GM18520 (cell line): ENCODE measurements around the gene CALCB.
"Not testable (repeated sequence)": the region's sequence is repeated elsewhere in the genome, so short reads cannot be mapped to it uniquely, and the experiment has no call there.

Source experiments
- ATAC-seq: cut with Tn5 transposase; IDR thresholded peaks from one replicate; pipeline ENCODE4 v1.9.1; 2021; ENCODE audit not compliant: unreplicated experiment

The CALCB gene, protein sequence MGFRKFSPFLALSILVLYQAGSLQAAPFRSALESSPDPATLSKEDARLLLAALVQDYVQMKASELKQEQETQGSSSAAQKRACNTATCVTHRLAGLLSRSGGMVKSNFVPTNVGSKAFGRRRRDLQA

DNA sequence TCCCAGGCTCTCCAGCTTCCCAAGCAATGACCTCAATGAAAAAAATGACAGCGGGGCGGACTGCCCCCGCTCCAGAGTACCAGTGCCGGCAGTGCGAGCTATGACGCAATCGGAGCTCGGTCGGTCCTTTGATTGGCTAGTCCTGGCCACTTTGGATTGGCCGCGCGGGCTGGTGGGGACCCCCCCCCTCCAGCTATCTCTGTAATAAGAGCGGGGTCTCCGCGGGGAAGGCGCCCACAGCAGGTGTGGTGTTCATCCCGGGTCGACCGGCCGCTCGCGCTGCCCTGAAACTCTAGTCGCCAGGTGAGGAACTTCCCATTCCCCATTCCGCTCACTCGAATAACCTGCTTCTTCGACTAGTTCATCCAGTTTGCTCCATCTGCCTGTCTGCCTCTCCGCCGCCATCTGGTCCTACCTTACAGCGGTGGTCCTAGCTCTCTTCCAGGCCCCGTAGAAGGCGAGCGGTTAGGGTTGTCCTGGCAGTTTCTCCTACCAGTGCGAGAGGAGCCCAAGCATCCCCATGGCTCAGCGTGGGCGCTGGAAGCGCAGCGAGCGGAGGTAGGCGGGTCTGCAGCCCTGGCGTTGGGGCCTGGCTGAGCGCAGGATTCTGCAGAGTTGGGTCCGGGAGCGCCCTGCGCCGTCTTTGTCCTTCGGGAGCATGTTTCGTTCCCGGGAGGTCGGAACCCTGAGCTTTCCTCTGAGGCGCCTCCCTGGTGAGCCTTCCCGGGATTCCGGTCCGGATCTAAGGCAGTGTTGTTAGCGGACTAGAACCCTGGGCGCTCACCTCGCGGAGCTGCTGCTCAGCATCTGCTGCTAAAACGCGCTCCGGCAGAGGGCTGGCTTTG, at the start of gene CALCB:
CALCB (plus strand) TSS at position 233 of the 845 bp plus-strand sequence. CDS start 1,126 bp downstream, outside the sequence.
- ATAC-seq = no peak

DNA sequence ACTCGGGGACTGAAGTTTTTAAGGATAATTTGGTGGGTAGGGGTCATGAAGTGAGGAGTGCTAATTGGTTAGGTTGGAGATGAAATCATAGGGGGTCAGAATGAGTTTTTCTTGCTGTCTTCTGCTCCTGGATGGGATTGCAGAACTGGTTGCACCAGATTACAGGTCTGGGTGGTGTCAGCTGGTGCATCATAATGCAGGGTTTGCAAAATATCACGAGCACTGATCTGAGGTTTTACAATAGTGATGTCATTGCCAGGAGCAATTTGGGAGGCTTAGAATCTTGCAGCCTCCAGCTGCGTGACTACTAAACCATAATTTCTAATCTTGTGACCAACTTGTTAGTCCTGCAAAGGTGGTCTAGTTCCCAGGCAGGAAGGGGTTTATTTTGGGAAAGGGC, 46.4 kb upstream of the CALCB start:
- no peak for ATAC-seq

DNA sequence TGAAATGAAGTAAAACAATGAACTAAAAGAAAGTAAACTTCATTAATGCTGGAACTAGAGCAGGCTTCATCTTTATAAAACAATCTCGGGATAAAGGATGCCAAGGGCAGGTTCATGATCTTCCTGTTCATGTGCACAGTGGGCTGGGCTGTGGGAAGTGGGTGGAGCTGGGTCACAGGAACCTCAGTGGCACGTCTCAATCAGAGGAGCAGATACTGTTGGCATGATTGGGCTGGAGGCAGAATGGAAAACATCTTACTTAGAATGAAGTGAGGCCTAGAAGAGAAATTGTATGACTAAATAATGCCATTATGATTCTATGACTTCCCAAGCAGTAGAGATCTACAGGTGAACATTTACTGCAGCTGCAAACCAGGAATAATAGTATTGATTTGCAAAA, 45.4 kb upstream of the CALCB start:
- ATAC-seq = no peak

DNA sequence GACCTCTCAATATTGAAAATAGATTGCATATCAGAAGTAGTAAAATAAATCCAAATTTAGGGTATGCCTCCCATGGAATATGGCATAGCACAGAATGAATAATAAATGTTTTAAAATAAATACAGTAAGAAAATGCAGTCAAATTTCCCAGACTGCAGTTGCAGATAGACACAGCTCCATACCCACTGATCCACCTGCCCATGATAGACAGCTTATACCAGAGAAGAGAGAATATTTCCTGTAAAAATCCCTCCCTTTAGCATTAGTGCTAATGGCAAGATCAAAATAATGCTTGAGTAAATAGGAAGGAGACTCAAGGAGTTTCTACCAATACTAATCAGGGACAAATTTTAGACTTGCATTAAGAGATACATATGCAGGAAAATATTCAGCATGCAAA, 45.0 kb upstream of the CALCB start:
- ATAC-seq = no peak

DNA sequence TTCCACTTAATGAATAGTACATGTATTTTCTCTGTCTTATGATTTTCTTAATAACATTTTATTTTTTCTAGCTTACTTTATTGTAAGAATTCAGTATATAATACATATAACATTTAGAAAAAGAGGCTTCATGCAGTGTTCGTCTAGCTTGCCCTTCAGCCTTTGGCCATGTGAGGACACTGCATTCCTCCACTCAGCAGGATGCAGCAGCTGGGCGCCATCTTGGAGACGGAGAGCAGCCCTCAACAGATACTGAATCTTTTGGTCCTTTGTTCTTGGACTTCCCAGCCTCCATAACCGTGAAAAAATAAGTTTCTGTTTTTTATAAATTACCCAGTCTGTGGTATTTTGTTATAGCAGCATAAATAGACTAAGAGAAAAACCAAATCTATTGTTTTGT, 41.4 kb upstream of the CALCB start:
- ATAC-seq = not testable (repeated sequence)

DNA sequence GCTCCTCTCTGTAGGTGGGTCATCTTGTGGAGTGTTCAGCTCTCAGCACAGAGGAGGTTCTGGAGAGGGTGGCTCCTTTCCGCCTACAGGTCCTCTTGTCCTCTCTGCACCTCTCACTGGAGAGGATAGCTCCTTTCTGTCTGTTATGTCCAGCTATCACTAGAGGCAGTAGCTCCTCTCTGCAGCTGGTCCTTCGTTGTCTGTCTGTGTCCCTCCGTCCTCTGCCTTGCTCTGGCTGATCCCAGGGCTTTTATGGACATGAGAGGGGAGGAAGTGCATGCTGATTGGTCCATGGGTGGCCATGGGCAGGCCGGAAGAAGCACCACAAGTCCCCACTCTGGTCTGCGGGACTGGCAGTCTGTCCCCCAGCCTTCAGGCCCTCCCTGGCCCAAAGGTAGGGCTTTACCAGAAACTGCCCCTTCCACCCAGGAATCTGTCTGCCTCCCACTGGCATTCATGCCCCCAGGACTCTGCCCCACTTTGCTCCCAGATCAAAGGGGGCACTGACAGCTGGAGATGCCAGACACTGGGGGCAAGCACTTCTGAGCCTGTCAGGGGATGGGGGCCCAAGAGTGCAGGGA, 38.6 kb upstream of the CALCB start:
- ATAC-seq = no peak

DNA sequence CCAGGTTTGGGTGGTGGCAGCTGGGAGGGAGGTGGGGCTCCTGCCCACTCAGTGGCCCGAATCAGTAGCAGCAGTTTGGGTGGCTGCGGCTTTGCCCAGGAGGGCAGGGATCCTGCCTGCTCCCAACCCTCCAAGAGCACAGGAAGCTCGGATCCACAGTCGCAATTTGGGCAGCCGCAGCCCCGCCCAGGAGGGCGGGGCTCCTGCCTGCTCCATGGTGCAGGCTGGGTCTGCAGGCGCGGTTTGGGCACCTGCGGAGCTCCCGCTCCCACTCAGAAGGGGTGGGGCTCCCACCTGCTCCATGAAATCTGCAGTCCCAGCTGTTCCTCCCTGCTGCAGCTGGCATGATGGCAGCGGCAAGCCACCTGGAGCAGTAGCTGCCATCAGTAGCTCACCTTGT, 38.1 kb upstream of the CALCB start:
- ATAC-seq = no peak

DNA sequence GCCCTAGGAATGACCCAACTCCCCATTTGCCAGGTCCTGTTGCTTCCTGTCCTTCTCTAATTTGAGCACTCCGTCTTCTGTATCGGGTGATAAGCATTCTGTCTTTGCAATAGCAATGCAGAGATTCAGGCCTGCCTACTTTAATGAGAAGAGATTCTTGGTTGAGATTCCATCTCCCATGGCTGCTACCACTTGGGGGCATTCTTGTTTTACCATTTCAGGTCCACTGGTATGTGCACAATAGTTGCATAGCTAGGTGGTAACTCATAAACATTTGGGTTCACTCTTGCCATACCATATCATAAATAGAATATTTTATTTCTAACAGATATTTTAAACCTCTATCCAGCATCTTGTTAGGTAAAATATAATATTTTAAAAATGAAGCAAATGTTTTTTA, 34.4 kb upstream of the CALCB start:
- ATAC-seq = no peak

DNA sequence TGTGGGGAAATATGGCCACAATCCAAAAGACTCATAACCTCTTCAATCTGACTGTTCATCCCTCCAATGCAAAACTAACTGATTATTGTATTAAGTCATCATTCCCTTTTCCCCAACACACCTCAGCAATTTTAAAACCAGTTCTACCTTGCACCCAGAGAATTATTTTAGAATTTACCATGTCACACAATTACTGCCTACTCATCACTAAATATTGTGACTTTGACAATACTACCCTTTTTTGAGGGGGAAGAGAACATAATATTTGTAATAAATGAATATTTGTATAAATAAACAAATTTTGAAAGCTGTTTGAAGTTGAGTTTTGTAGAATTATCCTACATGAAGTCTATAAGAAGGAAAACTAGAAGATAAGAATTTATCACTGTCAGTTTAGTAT, 28.2 kb upstream of the CALCB start:
- no peak for ATAC-seq

DNA sequence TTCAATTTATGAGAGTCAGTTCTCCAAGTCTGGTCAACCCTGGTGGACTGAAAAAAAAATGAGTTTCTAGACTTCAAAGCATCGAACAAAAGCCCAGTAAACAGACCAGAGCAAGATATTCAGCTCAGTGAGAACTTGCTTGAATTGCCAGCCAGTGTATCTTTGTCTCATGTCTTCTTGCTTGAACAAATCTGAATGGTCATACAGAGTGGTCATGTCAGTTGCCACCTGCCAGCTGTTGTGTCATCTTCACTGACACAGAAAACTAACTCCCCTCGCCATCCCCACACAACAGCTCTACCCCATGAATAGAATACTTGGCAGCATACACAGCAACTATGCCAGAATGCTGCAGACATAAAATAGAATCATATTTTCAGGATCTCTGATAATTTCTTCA, 27.5 kb upstream of the CALCB start:
- ATAC-seq = no peak

DNA sequence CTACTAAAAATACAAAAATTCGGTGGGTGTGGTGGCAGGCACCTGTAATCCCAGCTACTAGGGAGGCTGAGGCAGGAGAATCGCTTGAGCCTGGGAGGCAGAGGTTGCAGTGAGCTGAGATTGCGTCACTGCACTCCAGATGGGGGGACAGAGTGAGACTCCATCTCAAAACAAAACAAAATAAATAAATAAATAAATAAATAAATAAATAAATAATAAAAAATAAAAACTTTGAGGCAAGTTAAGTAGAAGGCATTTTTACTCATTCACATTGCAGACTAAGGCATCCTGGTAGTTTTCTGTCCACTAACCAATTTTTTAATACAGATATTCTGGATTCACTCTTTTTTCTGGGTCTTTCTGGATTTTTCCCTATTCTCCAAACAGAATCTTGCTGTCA, 26.7 kb upstream of the CALCB start:
- not testable (repeated sequence) for ATAC-seq

DNA sequence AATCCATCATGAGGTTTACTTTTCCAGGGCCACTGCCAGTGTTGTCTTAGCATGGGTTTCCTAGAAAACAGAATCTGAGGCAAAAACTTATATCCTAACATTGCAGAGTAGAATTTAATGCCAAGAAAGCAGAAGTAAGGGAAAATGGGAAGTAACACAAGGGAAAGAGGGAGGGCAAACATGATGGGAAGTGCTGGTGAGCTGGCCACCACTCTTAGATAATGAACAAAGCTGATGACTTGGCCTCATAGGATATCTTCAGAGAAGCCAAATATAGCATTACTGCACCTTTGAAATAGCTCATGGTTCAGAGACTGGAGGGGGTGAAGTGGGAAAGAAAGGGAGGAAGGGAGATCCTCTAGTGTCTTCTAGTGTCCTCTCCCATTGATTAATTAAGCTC, 24.8 kb upstream of the CALCB start:
- ATAC-seq = no peak

DNA sequence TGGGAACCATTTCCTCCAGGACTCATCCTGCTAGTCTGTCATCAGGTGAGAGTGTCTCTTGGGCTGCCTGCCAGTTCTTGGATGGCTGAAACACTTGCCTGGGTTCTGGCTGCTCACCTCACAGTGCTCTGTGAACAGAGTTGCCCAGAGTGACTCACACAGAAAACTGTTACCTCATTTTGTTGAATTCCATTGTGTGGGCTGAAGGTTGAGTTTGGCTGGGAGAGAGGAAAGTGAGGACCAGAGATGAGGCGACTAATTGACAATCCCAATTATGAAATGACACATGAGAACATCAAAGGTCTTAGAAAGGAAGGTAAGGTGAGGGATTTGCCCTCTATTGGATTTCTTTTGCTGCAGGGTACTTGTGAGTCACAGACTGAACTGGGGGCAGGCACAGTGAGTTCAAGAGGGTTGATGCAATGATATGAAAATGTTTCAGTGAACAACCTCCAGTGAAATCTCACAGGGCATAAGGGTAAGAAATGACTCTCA, 20.2 kb upstream of the CALCB start:
- no peak for ATAC-seq

DNA sequence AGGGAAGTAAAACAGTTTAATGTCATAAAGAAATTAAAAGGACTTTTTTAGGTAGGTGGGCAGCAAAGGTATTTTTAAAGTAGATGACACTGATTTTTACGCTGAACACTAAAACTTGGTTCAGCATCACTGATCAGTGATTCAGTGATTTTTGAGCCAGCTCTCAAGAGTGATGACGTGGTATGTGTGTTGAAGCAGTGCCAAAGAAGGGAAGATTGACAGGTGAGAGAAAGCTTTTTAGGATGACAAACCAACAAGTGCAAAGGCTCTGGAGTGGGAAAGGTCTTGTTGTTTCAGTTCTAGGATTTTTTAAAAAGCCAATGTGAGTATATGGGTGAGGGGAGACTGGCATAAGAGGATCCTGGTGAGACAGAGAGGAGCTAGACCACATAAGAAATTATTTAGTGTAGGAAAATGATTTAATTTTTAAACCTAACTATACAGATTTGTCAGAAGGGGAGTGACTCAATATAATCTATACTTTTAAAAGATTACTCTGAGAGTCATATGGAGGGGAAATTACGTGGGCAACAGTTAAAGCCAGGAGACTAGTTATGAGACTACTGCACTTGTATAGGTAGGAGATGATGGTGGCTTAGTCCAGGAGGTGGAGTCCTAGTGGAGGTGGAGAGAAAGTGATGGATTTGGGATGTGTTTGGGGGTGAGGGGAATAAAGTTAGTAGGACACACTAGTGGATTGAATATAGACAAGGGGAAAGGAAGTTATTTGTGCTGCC, 17.6 kb upstream of the CALCB start:
- no peak for ATAC-seq

DNA sequence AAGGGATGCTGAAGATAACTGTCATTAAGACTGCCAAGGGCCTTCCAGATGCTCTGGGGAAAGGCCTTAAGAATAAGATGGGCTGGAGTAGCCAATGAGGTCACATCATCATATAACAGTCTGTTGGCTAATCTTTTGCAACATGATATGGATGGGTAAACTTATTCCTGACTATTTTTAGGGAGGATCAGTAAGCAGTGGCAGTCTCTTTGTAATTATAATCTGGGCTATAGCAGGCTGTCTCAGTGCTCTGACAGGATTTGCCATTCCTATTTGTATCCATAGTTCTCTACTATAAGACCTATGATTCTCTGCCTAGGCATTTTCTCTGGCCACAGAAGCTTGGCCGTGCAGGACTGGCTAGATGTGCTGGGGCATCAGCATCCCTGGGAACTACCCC, 16.1 kb upstream of the CALCB start:
- no peak for ATAC-seq

DNA sequence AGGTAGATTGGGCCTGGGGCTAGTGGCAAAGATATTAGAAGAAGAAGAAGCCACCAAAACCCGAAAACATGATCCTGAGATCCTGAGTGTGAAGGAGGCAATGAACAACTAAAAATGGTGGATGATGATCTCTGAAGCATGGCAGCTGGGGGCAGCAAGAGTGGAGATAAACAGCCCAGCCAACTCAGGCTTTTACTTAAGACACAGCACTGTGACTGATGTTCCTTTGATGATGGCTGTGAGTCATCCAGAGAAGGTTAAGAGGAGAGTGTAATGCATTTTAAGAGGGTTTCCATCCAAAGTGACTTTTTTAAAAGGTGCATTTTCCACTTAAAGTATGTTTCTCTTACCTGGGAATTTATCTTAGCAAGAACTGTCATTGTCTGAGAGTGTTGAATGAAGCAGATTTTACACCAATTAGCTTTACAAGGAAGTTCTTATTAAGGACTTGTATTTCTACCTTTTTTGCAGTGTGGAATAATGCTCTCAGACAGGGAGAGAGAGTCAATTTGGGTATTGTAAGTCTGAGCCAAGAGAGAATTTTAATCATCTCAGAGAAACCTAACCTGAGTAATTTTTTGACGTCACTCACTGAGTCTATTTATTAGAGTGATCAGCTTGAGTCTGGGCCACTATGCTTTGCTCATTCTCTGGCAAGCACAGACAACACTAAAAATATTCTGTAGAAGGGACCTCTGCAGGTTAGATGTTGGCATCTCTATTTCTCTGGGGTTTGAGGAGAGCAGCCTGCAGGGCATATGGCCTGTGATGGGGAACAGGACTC, 14.1 kb upstream of the CALCB start:
- no peak for ATAC-seq

DNA sequence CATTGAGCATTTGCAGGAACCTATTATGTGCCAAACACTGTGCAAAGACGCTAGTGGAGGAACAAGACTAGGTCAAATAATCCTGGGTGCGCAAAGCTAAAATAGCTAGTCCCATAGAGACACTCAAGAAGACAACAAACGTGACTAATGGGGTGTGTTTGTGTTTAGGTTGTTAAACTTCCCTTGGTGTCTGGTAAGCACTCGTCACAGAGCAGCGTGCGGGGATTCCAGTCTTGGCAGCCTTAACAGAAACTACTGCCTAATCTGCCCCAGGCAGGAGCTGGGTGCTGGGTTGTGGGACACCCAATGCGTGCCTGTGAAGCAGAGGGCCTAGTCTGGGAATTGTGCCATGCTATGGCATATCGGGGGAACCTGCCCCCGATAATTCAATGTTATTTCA, 10.8 kb upstream of the CALCB start:
- no peak for ATAC-seq

DNA sequence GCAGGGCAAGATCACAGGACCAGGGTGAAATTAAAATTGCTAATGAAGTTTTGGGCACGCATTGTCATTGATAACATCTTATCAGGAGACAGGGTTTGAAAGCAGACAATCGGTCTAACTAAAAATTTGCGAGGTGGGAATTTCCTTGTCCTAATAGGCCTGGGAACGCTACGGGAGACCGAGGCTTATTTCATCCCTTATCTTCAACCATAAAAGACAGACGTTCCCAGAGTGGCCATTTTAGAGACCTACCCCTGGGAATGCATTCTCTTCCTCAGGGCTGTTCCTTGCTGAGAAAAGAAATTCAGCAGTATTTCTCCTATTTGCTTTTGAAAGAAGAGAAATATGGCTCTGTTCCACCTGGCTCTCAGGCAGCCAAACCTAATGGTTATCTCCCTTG, 3.6 kb upstream of the CALCB start:
- not testable (repeated sequence) for ATAC-seq

DNA sequence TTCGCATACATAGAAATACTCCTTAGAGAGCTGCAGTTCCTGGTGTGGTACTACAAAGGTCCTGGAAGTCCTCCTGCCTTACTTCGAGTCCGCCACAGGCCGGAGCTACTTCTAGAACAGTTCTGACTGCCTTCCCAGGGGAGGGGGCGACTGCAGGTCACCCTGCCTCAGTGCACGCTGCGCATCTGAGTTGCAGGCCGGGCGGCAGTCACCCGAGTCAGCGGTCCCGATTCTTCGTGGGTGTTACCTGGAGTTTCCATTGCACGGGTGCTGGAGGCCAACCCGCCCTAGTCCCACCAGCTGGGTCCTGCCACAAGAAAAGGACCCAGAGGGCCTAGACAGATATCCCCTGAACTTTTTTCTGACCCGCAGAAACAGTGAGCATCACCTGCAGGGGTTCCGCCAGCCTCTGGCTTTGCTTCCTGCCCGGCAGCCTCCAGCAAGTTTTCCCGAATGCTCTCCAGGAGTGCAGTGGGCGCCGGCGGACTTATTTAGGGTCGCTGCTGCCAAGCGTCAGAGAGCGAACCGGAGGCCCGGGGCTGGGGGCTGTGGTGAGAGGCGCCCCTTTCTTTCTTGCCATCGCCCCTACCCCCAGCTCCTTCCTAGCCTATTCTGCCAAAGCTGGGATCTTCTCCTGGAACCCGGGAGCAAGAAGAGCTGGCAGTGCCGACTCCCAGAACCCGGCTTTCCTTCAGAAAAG, 1.7 kb upstream of the CALCB start:
- ATAC-seq = no peak

DNA sequence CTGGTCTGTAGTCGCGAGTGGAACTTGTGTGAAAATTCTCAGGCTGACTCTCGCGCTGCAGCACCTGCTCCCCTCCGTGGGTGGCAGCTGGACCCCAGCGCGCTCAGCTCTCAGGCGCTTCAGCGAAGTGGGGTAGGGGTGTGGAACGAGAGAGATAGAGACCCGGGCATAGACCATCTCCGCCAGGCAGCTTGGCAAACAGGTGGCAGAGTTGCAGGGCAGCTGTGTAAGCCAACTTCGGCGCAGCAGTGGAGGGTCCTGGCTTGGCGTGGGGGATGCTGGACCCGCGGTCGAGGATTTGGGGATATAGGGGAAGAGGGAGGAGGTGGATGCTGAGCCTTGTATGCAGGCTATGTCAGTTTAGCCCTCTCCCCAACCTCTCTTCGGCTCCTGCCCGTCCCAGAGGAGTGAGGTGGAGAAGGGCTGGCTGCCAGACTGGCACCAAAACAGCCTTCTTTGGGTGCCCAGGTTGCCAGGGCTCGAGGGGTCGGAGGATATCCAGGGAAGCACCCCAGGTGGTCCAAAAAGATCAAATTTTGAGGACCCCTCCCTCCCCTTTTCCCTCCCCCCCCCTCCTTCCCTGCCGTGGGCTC, 746 bp upstream of the CALCB start:
- no peak for ATAC-seq
